Endothelial cell of umbilical vein (primary cell): Measurements from ENCODE around the gene FGF2. TPM values are rescaled to one million over a fixed set of nuclear protein-coding genes. Genes with fewer than 3 reads are reported as not detected.

ENCODE experiments used
- BruUV-seq: library from RNA; stranded (reverse); fragments of 400-500 nt; replicated peaks from 2 replicates; lab custom pipeline; 2021; lab: Mats Ljungman, UMichigan
- CTCF ChIA-PET: fragments of 300-600, 350-600 bp; sonication (Branson Sonifier 250); formaldehyde crosslinking; loops from one replicate; lab custom pipeline; 2021; ENCODE audit warnings: antibody characterized with exemption, inconsistent platforms; lab: Charles Lee
- POLR2A ChIA-PET: fragments of 300-600, 350-600 bp; sonication (Branson Sonifier 250); formaldehyde crosslinking; loops from one replicate; lab custom pipeline; 2021; ENCODE audit warnings: antibody characterized with exemption, inconsistent platforms; lab: Charles Lee
- DNase-seq: peaks from one replicate; pipeline ENCODE4 v3.0.0-alpha.2; 2011; ENCODE audit warnings: low read depth, low spot score
- FAIRE-seq: peaks from 2 replicates; lab custom pipeline; 2011; peaks lifted over from hg19 to GRCh38; lab: Jason Lieb, UNC
- H2AFZ ChIP-seq: 2 replicates; pipeline ENCODE4 v1.6.0; 2012; ENCODE audit warnings: low read depth, low read length, control low read depth, inconsistent platforms
- H3K27ac ChIP-seq: 2 replicates; pipeline ENCODE4 v1.5.1; 2011; ENCODE audit warnings: low read depth, mild to moderate bottlenecking, control low read depth, low read length, moderate library complexity; ENCODE audit not compliant: insufficient read depth
- H3K27me3 ChIP-seq, 2 experiments: 2 replicates each; pipeline versions ENCODE4 v1.6.0 to v1.6.1; 2011; ENCODE audit warnings: low read length in 2 of 2, mixed read lengths in 1 of 2; ENCODE audit not compliant: control insufficient read depth in 2 of 2, insufficient read depth in 2 of 2
- H3K36me3 ChIP-seq, 2 experiments: 2 replicates in 1 of 2; 3 replicates in 1 of 2; pipeline ENCODE4 v1.5.1; 2011; ENCODE audit warnings: low read length in 2 of 2, mild to moderate bottlenecking in 1 of 2, moderate library complexity in 1 of 2; ENCODE audit not compliant: control insufficient read depth in 2 of 2, insufficient read depth in 2 of 2; ENCODE audit errors: extremely low read depth in 1 of 2
- H3K4me1 ChIP-seq: 3 replicates; pipeline ENCODE4 v1.5.1; 2011; ENCODE audit warnings: mild to moderate bottlenecking, low read length; ENCODE audit not compliant: control insufficient read depth, insufficient read depth; ENCODE audit errors: extremely low read depth
- H3K4me2 ChIP-seq: 2 replicates; pipeline ENCODE4 v1.6.1; 2011; ENCODE audit warnings: low read length, control low read depth, mixed read lengths; ENCODE audit not compliant: insufficient read depth
- H3K4me3 ChIP-seq, 3 experiments: fragments of 200-600 bp in 1 of 3; sonication (generic), shearing (Covaris generic) in 1 of 3; replicated peaks in 1 of 3; 2 replicates each; pipeline ENCODE4 v1.5.1; 2011 to 2016; ENCODE audit warnings: control low read depth in 3 of 3, low read length in 3 of 3, mild to moderate bottlenecking in 2 of 3, inconsistent platforms in 1 of 3, low read depth in 1 of 3, moderate library complexity in 1 of 3; ENCODE audit not compliant: insufficient read depth in 1 of 3
- H3K79me2 ChIP-seq: 2 replicates; pipeline ENCODE4 v1.6.0; 2012; ENCODE audit warnings: low read length, inconsistent platforms; ENCODE audit not compliant: control insufficient read depth, insufficient read depth
- H3K9ac ChIP-seq: replicated peaks from 2 replicates; pipeline ENCODE3; 2011; ENCODE audit warnings: low read length, control low read depth; ENCODE audit not compliant: insufficient read depth; ENCODE audit errors: extremely low read depth
- H3K9me1 ChIP-seq: replicated peaks from 3 replicates; pipeline ENCODE4 v1.6.0; 2011; ENCODE audit warnings: mild to moderate bottlenecking, low read length; ENCODE audit not compliant: control insufficient read depth, insufficient read depth; ENCODE audit errors: extremely low read depth
- H3K9me3 ChIP-seq: replicated peaks from 2 replicates; pipeline ENCODE4 v1.5.1; 2012; ENCODE audit warnings: low read length, inconsistent platforms; ENCODE audit not compliant: control insufficient read depth, insufficient read depth
- H4K20me1 ChIP-seq: replicated peaks from 2 replicates; pipeline ENCODE3; 2011; ENCODE audit warnings: mild to moderate bottlenecking, low read length; ENCODE audit not compliant: control insufficient read depth, insufficient read depth; ENCODE audit errors: extremely low read depth
- EZH2 ChIP-seq: IDR thresholded peaks from 2 replicates; pipeline ENCODE4 v1.6.1; 2012; ENCODE audit warnings: borderline replicate concordance, low read depth, mild to moderate bottlenecking, moderate library complexity, low read length, inconsistent platforms; ENCODE audit not compliant: severe bottlenecking
- FOS ChIP-seq: IDR thresholded peaks from 2 replicates; pipeline ENCODE4 v1.6.1; 2011; ENCODE audit warnings: mild to moderate bottlenecking, low read length, moderate library complexity, borderline replicate concordance; ENCODE audit not compliant: insufficient read depth
- GATA2 ChIP-seq: IDR thresholded peaks from 2 replicates; pipeline ENCODE4 v1.7.0; 2011; ENCODE audit warnings: low read depth, mild to moderate bottlenecking, moderate library complexity, mixed read lengths, low read length; ENCODE audit not compliant: insufficient read length, insufficient read depth
- JUN ChIP-seq: IDR thresholded peaks from 2 replicates; pipeline ENCODE4 v1.6.1; 2011; ENCODE audit warnings: borderline replicate concordance, low read depth; ENCODE audit not compliant: insufficient read length, insufficient read depth
- MYC ChIP-seq: IDR thresholded peaks from one replicate; pipeline ENCODE4 v1.6.1; 2011; ENCODE audit warnings: mild to moderate bottlenecking, low read depth, low read length
- POLR2A ChIP-seq: IDR thresholded peaks from 2 replicates; pipeline ENCODE4 v1.6.1; 2012; ENCODE audit warnings: low read depth, mild to moderate bottlenecking, control low read depth, low read length
- POLR2AphosphoS5 ChIP-seq: IDR thresholded peaks from 2 replicates; pipeline ENCODE4 v1.6.1; 2012; ENCODE audit warnings: low read depth, mild to moderate bottlenecking, control low read depth, low read length, moderate library complexity; ENCODE audit not compliant: insufficient read depth
- dilution Hi-C: fragments of 300-500 bp; cut with MboI; formaldehyde crosslinking; loops from one replicate; pipeline ENCODE4 v1.15.0; 2019; ENCODE audit warnings: low sequenced_read_pairs; ENCODE audit not compliant: extremely low pct_ligation_motif_present
- intact Hi-C: fragments of 100-400 bp; cut with micrococcal nuclease; formaldehyde crosslinking; loops from one replicate; pipeline ENCODE4 v1.10.0; 2022
- polyA plus RNA-seq, 4 experiments: library from polyadenylated mRNA; depleted of rRNA in 3 of 4; stranded (reverse) in 3 of 4; unstranded in 1 of 4; fragments of >200 nt; gene quantifications; 2 replicates each; pipeline versions ENCODE4 v1.2.1 to v1.2.3, GENCODE V29; 2011 to 2012; ENCODE audit warnings: missing spikeins in 1 of 4
- total RNA-seq: library from RNA; stranded (reverse); gene quantifications from 2 replicates; pipeline ENCODE4 v1.2.3, GENCODE V29; 2021
- TF ChIP-seq, protein P1 (sequence below): IDR thresholded peaks from 2 replicates; pipeline ENCODE4 v1.6.1; 2011; ENCODE audit not compliant: insufficient read depth, insufficient read length
- TF ChIP-seq, protein P2 (sequence below), 2 donors: IDR thresholded peaks; 1 replicate in 1 of 2; 2 replicates in 1 of 2; pipeline ENCODE4 v1.5.1; 2011; ENCODE audit warnings: low read length in 2 of 2, mild to moderate bottlenecking in 2 of 2, moderate library complexity in 2 of 2, control low read depth in 1 of 2, inconsistent platforms in 1 of 2, low read depth in 1 of 2; ENCODE audit not compliant: insufficient read depth in 1 of 2; ENCODE audit errors: extremely low read depth in 1 of 2

The FGF2 gene
- total and polyA plus RNA-seq, 2 donors (not counting 3 experiments of a cell fraction or from before 2014, with no cell fraction given), result 4.6 to 23.9 TPM

DNA sequence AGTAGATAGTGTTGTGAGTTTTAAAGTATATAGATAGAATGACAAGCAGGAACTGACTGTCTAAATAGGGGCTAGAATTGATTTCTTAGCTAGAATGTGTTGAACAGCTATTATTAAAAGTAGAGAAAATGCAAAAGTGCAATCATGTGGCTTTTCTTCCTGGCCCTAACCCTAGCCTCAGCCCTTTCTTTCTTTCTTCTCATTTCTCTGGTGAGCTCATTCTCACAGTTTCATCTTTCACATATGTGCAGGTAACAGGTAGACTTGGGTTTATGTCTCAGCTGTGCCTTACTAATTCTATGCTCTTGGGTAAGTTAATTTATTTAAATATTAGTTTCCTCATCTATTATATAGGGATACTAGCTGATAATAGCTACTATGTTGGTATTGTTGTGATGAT is 24.9 kb downstream of the FGF2 start:
- Histone ChIP-seq H3K27me3 (no peaks in the 10 kb centered on the region), H2AFZ (no peak overlapping the region), H3K9ac (no peak overlapping the region), H3K4me2 (no peak overlapping the region), H3K9me1 (no peaks in the 10 kb centered on the region), H3K9me3 (no peaks in the 10 kb centered on the region), H4K20me1 (no peaks in the 10 kb centered on the region), H3K79me2 (no peaks in the 10 kb centered on the region), H3K36me3 (peaks cover 0 to 2% of the 10 kb centered on the region in 2 experiments), H3K4me1 (peaks cover 7% of the 10 kb centered on the region), H3K4me3 (no peak overlapping the region), H3K27ac (no peak overlapping the region)
- intact Hi-C loops, result no loop called here
- CTCF ChIA-PET, result interaction anchor here (1.1 to 1.4 kb wide), 4 partner anchors 15 to 94 kb away, joined by 3 to 4 read pairs (median 3); no protein-coding TSS in a partner anchor
- BruUV-seq, result no TSS peak
- POLR2A ChIA-PET, result no interaction called here
- no peak for FAIRE-seq
- no peak for DNase-seq
- TF ChIP-seq, protein P1, sequence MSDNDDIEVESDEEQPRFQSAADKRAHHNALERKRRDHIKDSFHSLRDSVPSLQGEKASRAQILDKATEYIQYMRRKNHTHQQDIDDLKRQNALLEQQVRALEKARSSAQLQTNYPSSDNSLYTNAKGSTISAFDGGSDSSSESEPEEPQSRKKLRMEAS, result no peak
- no peak for TF ChIP-seq JUN
- TF ChIP-seq FOS, result no peak
- TF ChIP-seq POLR2AphosphoS5, result no peak
- TF ChIP-seq MYC, result no peak
- TF ChIP-seq GATA2, result no peak
- no peak for TF ChIP-seq POLR2A
- TF ChIP-seq, protein P2, sequence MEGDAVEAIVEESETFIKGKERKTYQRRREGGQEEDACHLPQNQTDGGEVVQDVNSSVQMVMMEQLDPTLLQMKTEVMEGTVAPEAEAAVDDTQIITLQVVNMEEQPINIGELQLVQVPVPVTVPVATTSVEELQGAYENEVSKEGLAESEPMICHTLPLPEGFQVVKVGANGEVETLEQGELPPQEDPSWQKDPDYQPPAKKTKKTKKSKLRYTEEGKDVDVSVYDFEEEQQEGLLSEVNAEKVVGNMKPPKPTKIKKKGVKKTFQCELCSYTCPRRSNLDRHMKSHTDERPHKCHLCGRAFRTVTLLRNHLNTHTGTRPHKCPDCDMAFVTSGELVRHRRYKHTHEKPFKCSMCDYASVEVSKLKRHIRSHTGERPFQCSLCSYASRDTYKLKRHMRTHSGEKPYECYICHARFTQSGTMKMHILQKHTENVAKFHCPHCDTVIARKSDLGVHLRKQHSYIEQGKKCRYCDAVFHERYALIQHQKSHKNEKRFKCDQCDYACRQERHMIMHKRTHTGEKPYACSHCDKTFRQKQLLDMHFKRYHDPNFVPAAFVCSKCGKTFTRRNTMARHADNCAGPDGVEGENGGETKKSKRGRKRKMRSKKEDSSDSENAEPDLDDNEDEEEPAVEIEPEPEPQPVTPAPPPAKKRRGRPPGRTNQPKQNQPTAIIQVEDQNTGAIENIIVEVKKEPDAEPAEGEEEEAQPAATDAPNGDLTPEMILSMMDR (IDR thresholded peaks at IDR 0.05; ENCODE audit: extremely low read depth in 1 of 2, insufficient read depth in 1 of 2, low read depth in 1 of 2, low read length in 2 of 2), result no peak
- no peak for TF ChIP-seq EZH2
- dilution Hi-C loops, result no loop called here
